Trophoblast cell (in vitro differentiated cells and primary cell): ENCODE data around the gene DLD.
A peak's percentile ranks its signal among the peaks of the same experiment; 100 is the strongest.

Experiments
- DNase-seq, 2 donors: peaks; one replicate each; pipeline ENCODE4 v3.0.0-alpha.2; 2016
- H2AFZ ChIP-seq: 2 replicates; pipeline ENCODE4 v1.6.1; 2013; ENCODE audit warnings: low read length, moderate library complexity, mild to moderate bottlenecking; ENCODE audit not compliant: insufficient read depth, poor library complexity
- H2AK5ac ChIP-seq: 2 replicates; pipeline ENCODE4 v1.6.1; 2013; ENCODE audit warnings: mild to moderate bottlenecking, low read length
- H2BK120ac ChIP-seq: 2 replicates; pipeline ENCODE4 v1.6.1; 2013; ENCODE audit warnings: low read length, mild to moderate bottlenecking, moderate library complexity; ENCODE audit not compliant: insufficient read depth, poor library complexity
- H2BK12ac ChIP-seq: 2 replicates; pipeline ENCODE4 v1.6.1; 2013; ENCODE audit warnings: mild to moderate bottlenecking, low read length, moderate library complexity
- H2BK5ac ChIP-seq: 2 replicates; pipeline ENCODE4 v1.6.1; 2013; ENCODE audit warnings: low read length, low read depth, moderate library complexity, mild to moderate bottlenecking; ENCODE audit not compliant: poor library complexity
- H3K14ac ChIP-seq: 2 replicates; pipeline ENCODE4 v1.6.1; 2013; ENCODE audit warnings: mild to moderate bottlenecking, low read length
- H3K18ac ChIP-seq: 2 replicates; pipeline ENCODE4 v1.6.1; 2013; ENCODE audit warnings: mild to moderate bottlenecking, low read length
- H3K23ac ChIP-seq: 2 replicates; pipeline ENCODE4 v1.6.1; 2013; ENCODE audit warnings: low read length
- H3K27ac ChIP-seq: 2 replicates; pipeline ENCODE4 v1.5.1; 2013; ENCODE audit warnings: low read depth, mild to moderate bottlenecking, inconsistent platforms, low read length, moderate library complexity
- H3K27me3 ChIP-seq: 2 replicates; pipeline ENCODE4 v1.6.1; 2013; ENCODE audit warnings: inconsistent platforms, mild to moderate bottlenecking, low read length, moderate library complexity; ENCODE audit not compliant: insufficient read depth
- H3K36me3 ChIP-seq, 2 experiments: 1 replicate in 1 of 2; 2 replicates in 1 of 2; pipeline ENCODE4 v1.6.1; 2013; ENCODE audit warnings: low read length in 2 of 2, mild to moderate bottlenecking in 2 of 2, moderate library complexity in 1 of 2; ENCODE audit not compliant: insufficient read depth in 2 of 2, control insufficient read depth in 1 of 2
- H3K4ac ChIP-seq: 2 replicates; pipeline ENCODE4 v1.6.1; 2013; ENCODE audit warnings: low read depth, mild to moderate bottlenecking, low read length, moderate library complexity
- H3K4me1 ChIP-seq, 2 experiments: 1 replicate in 1 of 2; 2 replicates in 1 of 2; pipeline ENCODE4 v1.6.1; 2013; ENCODE audit warnings: low read length in 2 of 2, mild to moderate bottlenecking in 2 of 2, moderate library complexity in 1 of 2; ENCODE audit not compliant: insufficient read depth in 2 of 2, control insufficient read depth in 1 of 2
- H3K4me2 ChIP-seq: 2 replicates; pipeline ENCODE4 v1.6.1; 2013; ENCODE audit warnings: inconsistent platforms, mild to moderate bottlenecking, low read length, moderate library complexity
- H3K4me3 ChIP-seq: 2 replicates; pipeline ENCODE4 v1.5.1; 2013; ENCODE audit warnings: mild to moderate bottlenecking, low read depth, low read length, inconsistent platforms
- H3K79me1 ChIP-seq: one replicate; pipeline ENCODE4 v1.6.1; 2013; ENCODE audit warnings: low read length
- H3K79me2 ChIP-seq: 2 replicates; pipeline ENCODE4 v1.6.1; 2013; ENCODE audit warnings: low read length, mild to moderate bottlenecking; ENCODE audit not compliant: control insufficient read depth, insufficient read depth, poor library complexity
- H3K9ac ChIP-seq: 2 replicates; pipeline ENCODE4 v1.6.1; 2013; ENCODE audit warnings: mild to moderate bottlenecking, low read length
- H3K9me3 ChIP-seq: 2 replicates; pipeline ENCODE4 v1.6.1; 2013; ENCODE audit warnings: low read depth, mild to moderate bottlenecking, control low read depth, inconsistent platforms, low read length; ENCODE audit not compliant: insufficient read depth
- H4K12ac ChIP-seq: 2 replicates; pipeline ENCODE4 v1.6.1; 2013; ENCODE audit warnings: low read depth, mild to moderate bottlenecking, low read length, moderate library complexity
- H4K8ac ChIP-seq: 2 replicates; pipeline ENCODE4 v1.6.1; 2013; ENCODE audit warnings: low read depth, mild to moderate bottlenecking, low read length, moderate library complexity
- H4K91ac ChIP-seq: one replicate; pipeline ENCODE4 v1.6.1; 2013; ENCODE audit warnings: low read depth, mild to moderate bottlenecking, low read length, moderate library complexity
- WGBS: extraction: QIAGEN DNeasy Blood & Tissue Kit; methylation state at CpG from one replicate; pipeline ENCODE4 v1.1.7; 2013; ENCODE audit warnings: missing lambda C conversion rate; ENCODE audit not compliant: insufficient read length, insufficient coverage; ENCODE audit errors: extremely low coverage; 5-methylcytosine and 5-hydroxymethylcytosine counted together

Gene DLD

DNA sequence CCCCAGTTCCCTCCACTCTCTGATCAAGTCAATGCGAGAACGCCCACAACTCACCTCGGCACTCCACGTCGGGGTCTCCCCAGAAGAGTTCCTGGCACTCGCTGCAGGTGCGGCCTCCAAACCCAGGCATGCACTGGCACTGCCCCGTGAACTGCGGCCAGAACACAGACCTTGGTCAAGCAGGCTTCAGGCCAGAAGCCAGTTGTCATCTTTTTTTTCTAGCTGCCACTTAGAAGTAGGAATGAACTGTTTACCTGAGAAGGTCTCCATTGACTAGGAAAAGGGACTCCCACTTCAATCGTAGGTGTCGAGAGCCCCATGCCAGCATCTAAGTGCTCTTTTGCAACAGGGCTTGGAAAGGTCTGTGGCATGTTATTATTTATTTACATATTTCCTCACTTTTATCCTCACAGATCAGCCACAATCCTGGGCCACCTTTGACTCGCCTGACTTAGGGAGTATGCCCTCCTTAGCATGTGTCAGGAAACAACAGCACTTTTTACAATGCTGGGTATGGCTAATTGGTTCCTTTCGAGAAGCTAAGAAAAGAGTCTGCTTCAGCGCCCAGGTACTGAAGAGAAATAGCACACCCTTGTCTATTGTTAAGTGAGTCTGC lies 60.3 kb downstream of the DLD start:
- no CpG with 5 or more reads among the region's 14 CpGs for WGBS
- Histone ChIP-seq H2BK120ac (peak overlapping the region; percentile 10), H3K18ac (peak overlapping the region; percentile 55), H3K27me3 (no peaks in the 10 kb centered on the region), H3K4me1 (peaks cover 29 to 41% of the 10 kb centered on the region in 2 experiments), H3K79me2 (peaks cover 5% of the 10 kb centered on the region), H2AFZ (no peak overlapping the region), H2BK12ac (peak overlapping the region; percentile 9), H3K27ac (peak overlapping the region; percentile 40), H3K9me3 (no peaks in the 10 kb centered on the region), H3K4ac (peak overlapping the region; percentile 5), H2BK5ac (peak overlapping the region; percentile 7), H3K14ac (peak overlapping the region; percentile 5), H4K91ac (peak overlapping the region; percentile 28), H3K9ac (no peak overlapping the region), H2AK5ac (peak overlapping the region; percentile 40), H3K36me3 (peaks cover 38 to 53% of the 10 kb centered on the region in 2 experiments), H4K12ac (no peak overlapping the region), H4K8ac (peak overlapping the region; percentile 52), H3K23ac (no peak overlapping the region), H3K79me1 (peaks cover 43% of the 10 kb centered on the region), H3K4me2 (no peak overlapping the region), H3K4me3 (no peak overlapping the region)
- peak in 1 of 2 donors; percentile 48 for DNase-seq

GRCh38 chr7:107951896-107952295 lies 60.9 kb downstream of the DLD start:
- Histone ChIP-seq H2BK120ac (peak overlapping the region; percentile 1), H3K27me3 (no peaks in the 10 kb centered on the region), H3K9ac (no peak overlapping the region), H2AFZ (no peak overlapping the region), H2AK5ac (peak overlapping the region; percentile 5), H3K4me1 (peaks cover 26 to 39% of the 10 kb centered on the region in 2 experiments), H2BK12ac (peak overlapping the region; percentile 4), H3K14ac (peak overlapping the region; percentile 23), H3K36me3 (peaks cover 40 to 52% of the 10 kb centered on the region in 2 experiments), H4K91ac (peak overlapping the region; percentile 28), H4K8ac (peak overlapping the region; percentile 66), H3K27ac (peak overlapping the region; percentile 40), H3K79me1 (peaks cover 41% of the 10 kb centered on the region), H2BK5ac (peak overlapping the region; percentile 7), H3K23ac (no peak overlapping the region), H3K9me3 (no peaks in the 10 kb centered on the region), H3K18ac (peak overlapping the region; percentile 23), H3K4me2 (no peak overlapping the region), H3K79me2 (peaks cover 5% of the 10 kb centered on the region), H4K12ac (no peak overlapping the region), H3K4ac (peak overlapping the region; percentile 1), H3K4me3 (no peak overlapping the region)
- WGBS = no CpG with 5 or more reads among the region's 9 CpGs
- DNase-seq = peak; percentile 64 to 75

DNA sequence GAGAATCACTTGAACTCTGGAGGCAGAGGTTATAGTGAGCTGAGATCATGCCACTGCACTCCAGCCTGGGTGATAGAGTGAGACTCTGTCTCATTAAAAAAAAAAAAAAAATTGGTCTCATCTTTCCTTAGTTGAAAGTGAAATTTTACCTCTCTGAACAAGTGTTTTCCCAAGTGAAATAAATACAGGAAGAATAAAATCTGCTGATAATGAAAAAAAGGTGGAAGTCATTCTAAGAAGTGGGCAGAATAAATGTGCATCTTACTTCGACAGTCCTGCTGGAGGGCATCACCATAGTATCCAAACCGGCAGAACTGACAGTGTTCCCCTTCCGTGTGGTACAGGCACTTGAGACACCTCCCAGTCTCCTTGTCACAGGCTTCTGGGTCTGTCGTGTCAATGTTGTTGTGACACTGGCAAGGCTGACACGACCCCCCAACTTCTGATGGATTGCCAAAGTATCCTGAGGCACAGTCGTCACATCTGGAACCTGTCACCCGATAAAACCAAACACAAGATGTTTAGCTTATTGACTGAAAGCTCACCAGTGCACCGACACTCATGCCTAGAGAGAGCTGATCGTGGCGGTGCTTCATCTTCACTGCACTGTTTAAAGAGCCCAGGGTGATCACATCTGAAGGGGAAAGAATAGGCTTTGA lies 62.4 kb downstream of the DLD start:
- peak overlapping the region; percentile 67 for H2BK5ac ChIP-seq
- peaks cover 39 to 52% of the 10 kb centered on the region in 2 experiments for H3K36me3 ChIP-seq
- no peak overlapping the region for H3K14ac ChIP-seq
- no peak overlapping the region for H2AFZ ChIP-seq
- H3K9ac ChIP-seq = no peak overlapping the region
- peak overlapping the region; percentile 61 for H2BK120ac ChIP-seq
- H3K18ac ChIP-seq = peak overlapping the region; percentile 41
- H3K4me3 ChIP-seq = no peak overlapping the region
- no CpG with 5 or more reads among the region's 10 CpGs for WGBS
- H4K91ac ChIP-seq = peak overlapping the region; percentile 7
- H4K12ac ChIP-seq = no peak overlapping the region
- H3K9me3 ChIP-seq = no peaks in the 10 kb centered on the region
- no peak overlapping the region for H3K4me2 ChIP-seq
- DNase-seq = no peak
- H2BK12ac ChIP-seq = peak overlapping the region; percentile 46
- H3K79me1 ChIP-seq = peaks cover 30% of the 10 kb centered on the region
- H3K23ac ChIP-seq = no peak overlapping the region
- no peaks in the 10 kb centered on the region for H3K27me3 ChIP-seq
- no peak overlapping the region for H3K4ac ChIP-seq
- peak overlapping the region; percentile 40 for H3K27ac ChIP-seq
- H4K8ac ChIP-seq = no peak overlapping the region
- H2AK5ac ChIP-seq = no peak overlapping the region
- peaks cover 2% of the 10 kb centered on the region for H3K79me2 ChIP-seq
- peaks cover 16 to 27% of the 10 kb centered on the region in 2 experiments for H3K4me1 ChIP-seq

GRCh38 chr7:107953924-107954303 lies 62.9 kb downstream of the DLD start:
- no peak overlapping the region for H2AK5ac ChIP-seq

More at GRCh38 chr7:107953924-107954303, 62.9 kb downstream of the DLD start:
- Histone ChIP-seq H2BK5ac (no peak overlapping the region), H3K4me3 (no peak overlapping the region), H3K79me1 (peaks cover 27% of the 10 kb centered on the region), H3K23ac (no peak overlapping the region), H3K4me1 (peaks cover 16 to 24% of the 10 kb centered on the region in 2 experiments), H3K79me2 (peaks cover 2% of the 10 kb centered on the region), H4K12ac (no peak overlapping the region), H3K4ac (no peak overlapping the region), H3K9ac (no peak overlapping the region), H3K4me2 (no peak overlapping the region), H4K91ac (no peak overlapping the region), H2BK120ac (peak overlapping the region; percentile 61), H3K18ac (no peak overlapping the region), H2AFZ (no peak overlapping the region), H4K8ac (no peak overlapping the region), H3K27ac (peak overlapping the region; percentile 40), H3K9me3 (no peaks in the 10 kb centered on the region), H2BK12ac (no peak overlapping the region), H3K14ac (no peak overlapping the region), H3K27me3 (no peaks in the 10 kb centered on the region), H3K36me3 (peaks cover 39 to 52% of the 10 kb centered on the region in 2 experiments)
- peak; percentile 80 to 81 for DNase-seq
- WGBS = no CpG with 5 or more reads among the region's 2 CpGs
